Esophagus muscularis mucosa (tissue), 3 donors: Measurements from ENCODE around the gene KRT7.

Experiments
- CTCF ChIP-seq, 3 experiments: fragments of 200-600 bp in 2 of 3; fragments of 450-650 bp in 1 of 3; sonication (generic) in 2 of 3; IDR thresholded peaks; one replicate each; pipeline ENCODE4 v1.5.1; 2017 to 2019; ENCODE audit warnings: antibody characterized with exemption in 3 of 3, mild to moderate bottlenecking in 2 of 3, moderate library complexity in 1 of 3
- POLR2A ChIP-seq: fragments of 450-650 bp; IDR thresholded peaks from one replicate; pipeline ENCODE4 v1.6.1; 2017; ENCODE audit warnings: antibody characterized with exemption, moderate library complexity, mild to moderate bottlenecking, low read depth

DNA sequence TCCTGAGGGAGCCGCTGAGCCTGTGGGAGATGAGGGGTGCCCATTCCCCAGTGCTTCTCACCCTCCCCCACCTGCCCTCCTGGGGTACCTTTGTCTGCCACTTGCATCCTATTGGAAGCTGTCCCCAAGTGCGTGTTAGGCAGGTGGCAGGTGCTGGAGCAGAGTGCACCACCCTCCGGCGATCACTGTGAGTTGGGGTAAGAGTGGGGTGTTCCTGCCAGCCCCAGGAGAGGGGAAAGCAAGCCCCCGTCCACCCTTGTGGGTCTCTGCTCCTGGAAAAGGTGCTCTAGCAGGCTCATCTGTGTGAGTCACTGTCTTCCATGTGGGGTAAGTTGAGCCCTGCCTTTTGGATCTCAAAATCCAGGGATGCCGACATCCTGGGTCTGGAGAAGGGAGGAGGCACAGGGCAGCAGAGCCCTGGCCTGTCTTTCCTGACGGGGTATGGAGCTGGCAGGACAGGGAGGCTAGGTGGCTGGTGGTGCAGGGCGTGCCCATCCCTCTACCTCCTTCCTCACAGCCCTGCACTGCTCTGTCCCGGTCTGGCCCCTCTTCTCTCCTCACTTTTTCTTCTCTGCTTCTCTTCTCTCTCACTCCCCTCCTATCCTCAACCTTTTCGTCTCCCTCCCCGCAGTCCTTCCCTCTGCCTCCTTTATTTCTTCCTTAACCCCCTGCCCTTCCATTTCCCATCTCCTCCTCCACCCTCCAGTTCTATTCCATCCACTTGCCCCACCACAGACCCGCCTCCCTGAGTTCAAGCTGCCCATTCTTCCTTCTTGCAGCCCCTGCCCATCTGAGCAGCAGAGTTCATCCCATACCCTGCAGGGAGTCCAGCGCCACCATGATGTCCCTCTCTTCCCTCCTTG, 20.1 kb upstream of the KRT7 start:
- no peak for TF ChIP-seq CTCF (IDR thresholded peaks at IDR 0.05)
- no peak for TF ChIP-seq POLR2A
